HG02763 (cell line): Measurements from ENCODE around the gene STK25.
A peak's percentile ranks its signal among the peaks of the same experiment; 100 is the strongest.

Experiments used
- ATAC-seq: cut with Tn5 transposase; IDR thresholded peaks from one replicate; pipeline ENCODE4 v1.9.1; 2021; ENCODE audit warnings: mild to moderate bottlenecking, moderate library complexity; ENCODE audit not compliant: unreplicated experiment

Gene STK25

GRCh38 chr2:241508240-241509154 is at the start of gene STK25:
Gene STK25, minus strand, starts transcription at chr2:241508584. Its CDS starts 549 bp downstream, at chr2:241508035.
- peak; percentile 95 for ATAC-seq

DNA sequence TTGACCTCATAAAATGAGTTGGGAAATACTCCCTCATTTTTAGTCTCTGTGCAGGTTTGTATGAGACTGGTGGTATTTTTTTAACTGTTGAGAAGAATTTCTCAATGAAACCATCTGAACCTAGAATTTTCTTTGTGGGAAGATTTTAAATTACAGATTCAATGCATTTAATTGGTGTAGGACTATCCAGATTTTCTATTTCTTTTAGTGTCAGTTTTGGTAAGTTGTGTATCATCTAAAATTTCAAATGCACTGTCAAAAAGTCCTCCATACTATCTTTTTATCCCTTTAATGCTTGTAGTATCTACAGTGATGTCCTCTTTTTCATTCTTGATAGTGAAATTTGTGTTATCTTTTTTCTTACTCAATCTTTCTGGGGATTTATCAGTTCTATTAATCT is 48.4 kb upstream of the STK25 start:
- no peak for ATAC-seq

DNA sequence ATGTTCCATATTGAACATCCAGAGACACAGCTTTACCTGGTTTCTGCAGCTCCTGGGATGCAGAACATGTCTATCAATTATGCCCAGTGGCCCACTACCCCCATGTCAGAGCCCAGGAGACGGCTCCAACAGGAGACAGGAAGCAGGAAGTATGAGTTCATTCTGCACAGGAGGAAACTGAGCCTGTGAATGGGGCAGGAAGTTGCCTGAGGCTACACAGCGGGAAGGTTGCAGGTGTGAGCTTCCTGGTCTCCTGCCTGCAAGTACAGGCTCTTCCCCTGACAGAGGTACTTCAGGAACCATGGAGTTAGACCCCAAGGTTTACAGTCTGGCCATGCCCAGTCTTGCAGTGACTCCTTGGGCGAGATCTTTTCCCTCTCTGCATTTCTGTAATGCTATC is 47.3 kb upstream of the STK25 start:
- ATAC-seq = no peak

- no peak for ATAC-seq
Observed at GRCh38 chr2:241554610-241555322, 46.4 kb upstream of the STK25 start.

GRCh38 chr2:241553981-241554380 is 45.6 kb upstream of the STK25 start:
- ATAC-seq = no peak

DNA sequence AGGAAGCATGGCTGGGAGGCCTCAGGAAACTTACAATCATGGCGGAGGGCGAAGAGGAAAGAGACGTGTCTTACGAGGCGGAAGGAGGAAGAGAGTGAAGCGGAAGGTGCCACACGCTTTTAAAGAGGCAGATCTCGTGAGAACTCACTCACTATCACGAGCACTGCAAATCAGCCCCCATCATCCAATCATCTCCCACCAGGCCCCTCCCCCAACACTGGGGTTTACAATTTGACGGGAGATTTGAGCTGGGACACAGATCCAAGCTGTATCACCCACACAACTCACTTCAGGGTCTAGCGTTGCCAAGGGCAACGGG is 45.1 kb upstream of the STK25 start:
- no peak for ATAC-seq

DNA sequence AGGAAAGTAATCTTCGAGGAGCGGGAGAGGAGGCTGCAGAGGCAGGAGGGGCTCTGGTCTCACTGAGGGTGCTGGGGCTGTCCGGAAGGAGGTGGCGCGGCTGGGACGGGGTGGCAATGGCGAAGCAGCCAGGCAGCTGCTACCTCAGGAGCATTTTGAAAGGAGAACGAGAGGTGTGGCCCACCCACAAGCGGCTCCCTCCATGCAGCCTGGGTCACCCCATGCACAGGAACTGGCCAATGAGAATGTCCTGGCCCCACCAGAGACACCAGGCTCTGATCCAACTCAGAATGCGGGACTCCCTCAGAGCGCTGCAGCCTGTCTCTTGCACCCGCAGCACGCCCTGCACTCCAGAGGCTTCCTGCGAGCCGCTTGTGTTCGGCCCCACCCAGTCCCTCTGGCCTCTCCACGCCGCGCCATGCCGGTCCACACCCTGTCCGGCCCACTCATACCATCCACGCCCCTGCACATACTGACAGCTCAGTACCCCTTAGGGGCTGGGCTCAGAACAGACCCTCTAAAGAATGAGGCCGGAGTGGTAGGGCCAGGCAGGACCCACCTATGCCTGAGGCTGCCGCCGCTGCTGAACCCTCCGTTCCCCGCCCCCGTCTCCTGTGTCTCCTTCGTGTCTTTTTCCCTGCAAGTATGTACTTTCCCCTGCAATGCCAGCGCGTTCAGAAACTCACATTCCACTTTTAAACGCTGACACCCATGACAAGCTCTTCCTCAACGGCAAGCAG is 43.8 kb upstream of the STK25 start:
- ATAC-seq = no peak

DNA sequence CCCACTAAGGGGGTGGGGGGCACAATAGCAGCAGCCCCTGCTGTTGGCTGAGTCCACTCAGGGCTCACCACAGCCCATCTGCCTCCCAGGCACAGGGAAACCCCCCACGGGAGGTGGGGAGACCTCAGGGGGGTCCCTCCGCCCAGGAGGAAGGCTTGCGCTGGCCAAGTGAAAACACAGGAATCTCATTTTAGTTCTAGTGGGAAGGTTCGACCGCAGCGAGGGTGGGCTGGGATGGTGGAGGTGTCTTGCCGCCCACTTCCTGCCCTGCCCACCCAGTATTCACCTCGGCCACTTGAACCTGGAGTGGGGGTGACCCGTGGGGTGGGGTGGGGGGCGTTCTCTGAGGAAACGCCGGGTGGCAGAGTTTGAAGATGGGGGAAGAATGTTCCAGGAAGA is 43.2 kb upstream of the STK25 start:
- ATAC-seq = no peak

- ATAC-seq = no peak
Observed at GRCh38 chr2:241550616-241551580, 42.5 kb upstream of the STK25 start.

DNA sequence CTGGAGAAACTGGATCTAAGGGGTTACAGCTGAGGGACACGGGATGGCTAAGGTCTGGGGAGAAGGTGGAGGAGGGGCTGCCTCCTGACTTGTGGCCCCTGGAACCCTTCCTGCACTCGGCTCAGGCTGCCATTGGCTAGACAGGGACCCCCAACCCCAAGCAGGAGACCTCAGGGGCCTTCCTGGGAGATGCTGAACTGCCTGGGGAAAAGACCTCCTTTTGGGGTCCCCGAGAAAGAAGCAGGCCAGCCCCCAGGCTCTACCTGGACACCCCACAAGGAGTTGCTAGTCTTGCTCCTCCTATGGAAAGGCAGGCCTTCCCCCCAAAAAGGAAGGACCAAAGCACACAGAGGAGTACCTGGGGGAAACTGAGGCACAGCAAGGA is 40.1 kb upstream of the STK25 start:
- ATAC-seq = no peak

DNA sequence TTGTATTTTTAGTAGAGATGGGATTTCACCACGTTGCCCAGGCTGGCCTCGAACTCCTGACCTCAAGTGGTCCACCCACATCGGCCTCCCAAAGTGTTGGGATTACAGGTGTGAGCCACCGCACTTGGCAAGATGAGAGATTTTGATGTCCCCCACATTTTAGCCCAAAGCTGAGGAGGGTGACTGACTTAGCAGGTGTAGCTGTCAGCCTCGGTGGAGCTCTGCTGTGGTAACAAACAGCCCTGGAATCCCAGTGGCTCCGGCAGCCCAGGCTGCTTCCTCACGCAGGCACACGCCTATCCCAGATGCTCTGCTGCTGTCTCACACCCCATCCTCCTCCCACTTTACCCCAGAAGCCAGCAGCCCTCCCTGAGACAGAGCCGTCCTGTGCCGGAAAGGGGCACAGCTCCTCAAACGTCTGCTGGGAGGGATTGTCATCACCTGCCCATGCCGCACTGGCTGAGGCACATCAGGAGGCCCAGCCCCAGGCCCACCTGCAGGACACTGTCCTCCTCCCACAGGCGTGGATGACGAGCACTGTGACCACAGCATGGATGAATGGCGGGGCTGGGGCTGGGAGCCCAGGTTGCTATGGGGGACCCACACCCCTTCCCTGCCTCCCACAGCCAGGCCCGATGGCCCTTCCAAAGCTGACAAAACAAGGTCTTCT is 39.5 kb upstream of the STK25 start:
- no peak for ATAC-seq

DNA sequence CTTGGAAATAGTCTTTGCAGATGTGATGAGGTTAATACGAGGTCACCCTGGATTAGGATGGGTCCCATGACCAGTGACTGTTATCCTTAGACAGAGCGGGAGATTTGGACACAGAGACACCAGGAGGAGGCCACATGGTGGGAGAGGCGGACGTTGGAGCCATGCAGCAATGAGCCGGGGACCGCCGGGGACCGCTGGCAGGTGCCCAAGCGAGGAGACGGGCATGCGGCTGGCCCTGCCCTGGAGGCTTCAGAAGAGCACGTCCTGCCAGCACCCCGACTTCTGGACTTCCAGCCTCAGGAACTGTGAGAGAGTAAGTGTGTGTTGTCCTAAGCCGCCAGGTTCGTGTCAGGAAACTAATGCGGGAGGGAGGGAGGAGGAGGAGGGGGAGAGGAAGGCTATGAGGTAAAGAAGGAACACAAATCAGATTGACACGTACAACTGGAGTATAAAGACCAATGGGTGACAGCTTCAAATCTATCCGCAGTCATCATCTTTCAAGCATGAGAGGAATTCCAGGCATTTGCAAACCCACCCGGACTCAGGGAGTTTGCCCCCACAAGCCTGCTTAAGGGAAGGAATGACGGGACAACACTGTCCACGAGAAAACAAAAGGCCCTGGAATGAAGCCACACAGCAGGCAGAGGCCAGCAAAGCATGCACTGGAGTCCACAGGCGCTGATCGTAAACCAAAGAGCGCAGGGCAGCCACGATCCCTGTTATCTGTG is 38.6 kb upstream of the STK25 start:
- ATAC-seq = no peak

DNA sequence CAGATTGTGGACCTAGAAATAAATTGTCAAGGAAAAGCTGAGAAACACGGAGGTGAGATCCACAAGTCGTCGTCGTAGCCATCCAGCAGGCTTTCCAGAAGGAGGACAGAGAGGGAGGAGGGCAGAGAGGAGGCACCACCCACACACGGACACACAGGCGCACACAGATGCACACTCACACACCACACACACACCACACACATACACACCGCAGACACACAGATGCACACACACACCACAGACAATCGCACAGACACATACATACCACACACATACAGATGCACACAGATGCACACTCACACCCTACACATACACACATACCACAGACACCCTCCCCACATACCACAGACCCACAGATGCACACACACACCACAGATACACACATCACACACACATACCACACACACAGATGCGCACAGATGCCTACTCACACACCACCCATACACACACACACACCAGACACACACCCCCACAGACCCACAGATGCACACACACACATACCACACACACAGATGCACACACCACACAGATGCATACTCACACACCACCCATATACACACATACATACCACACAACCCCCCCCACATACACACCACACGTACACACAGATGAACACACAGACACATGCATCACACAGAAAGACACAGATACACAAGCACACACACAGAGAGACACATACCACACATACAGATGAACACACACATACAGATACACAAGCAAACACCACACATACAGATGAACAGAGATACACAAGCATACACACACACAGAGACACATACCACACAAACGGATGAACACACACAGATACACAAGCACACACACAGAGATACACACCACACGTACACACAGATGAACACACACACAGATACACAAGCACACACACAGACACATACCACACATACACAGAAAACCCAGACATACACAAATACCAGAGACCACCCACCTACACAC is 37.4 kb upstream of the STK25 start:
- ATAC-seq = no peak

GRCh38 chr2:241545106-241545505 is 36.7 kb upstream of the STK25 start:
- no peak for ATAC-seq

- no peak for ATAC-seq
Observed at GRCh38 chr2:241542278-241542605, 33.9 kb upstream of the STK25 start.

GRCh38 chr2:241541564-241542277 is 33.3 kb upstream of the STK25 start:
- ATAC-seq = no peak

DNA sequence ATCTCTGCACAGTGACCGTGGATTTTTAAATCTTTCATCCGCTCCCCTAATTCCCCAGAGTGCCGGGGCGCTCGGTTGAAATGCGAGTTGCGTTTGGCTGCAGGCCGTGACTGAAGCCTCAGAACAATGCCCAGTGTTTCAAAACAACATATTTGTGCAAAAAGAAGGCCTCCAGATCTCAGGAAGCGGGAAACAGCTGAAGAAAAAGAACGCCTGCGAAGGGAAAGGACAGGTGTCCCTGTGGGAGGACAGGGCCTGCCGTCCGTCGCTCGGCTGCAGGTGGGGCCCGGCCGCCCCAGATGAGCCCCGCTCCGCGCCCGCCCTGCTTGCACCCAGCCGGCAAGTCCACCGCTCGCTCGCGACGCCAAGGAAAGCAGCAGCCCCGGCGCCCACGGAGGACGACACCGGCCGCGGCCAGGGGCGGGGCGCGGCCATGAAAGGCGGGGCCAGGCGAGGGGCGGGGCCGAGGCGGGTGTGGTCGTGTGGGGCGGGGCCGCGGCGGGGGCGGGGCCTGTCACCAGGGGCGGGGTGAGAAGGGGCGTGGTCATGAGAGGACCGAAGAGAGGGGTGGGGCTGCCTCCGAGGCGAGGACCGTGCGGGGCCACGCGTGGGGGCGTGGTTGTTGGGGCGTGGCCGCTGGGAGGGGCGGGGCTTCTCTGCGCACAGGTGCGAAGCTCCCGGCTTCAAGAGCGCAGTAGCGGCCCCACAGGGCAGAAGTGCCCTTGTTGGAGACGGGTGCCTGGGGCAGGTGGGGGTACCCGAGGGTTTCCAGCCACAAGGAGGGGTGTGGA is 32.6 kb upstream of the STK25 start:
- no peak for ATAC-seq
